Measurements from ENCODE around the gene AMER2. TPM values are rescaled to one million over a fixed set of nuclear protein-coding genes. Genes with fewer than 3 reads are reported as not detected.

Gene AMER2
- total RNA-seq, 1 donor from 2014 or later: 0.04 TPM

GRCh38 chr13:25190256-25190655, 18.2 kb upstream of the AMER2 start:
- DNase-seq (ENCODE audit: low spot score) (peak; percentile 10), ATAC-seq (no peak)
- intact Hi-C loops (cut with DNase I): no loop called here

- DNase-seq (ENCODE audit: low spot score) (no peak), ATAC-seq (no peak)
- intact Hi-C loops (cut with DNase I): no loop called here
Measured at GRCh38 chr13:25187596-25187995, 15.5 kb upstream of the AMER2 start.

- DNase-seq (ENCODE audit: low spot score) (no peak), ATAC-seq (no peak)
- intact Hi-C loops (cut with DNase I): no loop called here
Measured at GRCh38 chr13:25186187-25186586, 14.1 kb upstream of the AMER2 start.

GRCh38 chr13:25181597-25181996, 9.5 kb upstream of the AMER2 start:
- DNase-seq (ENCODE audit: low spot score) (no peak), ATAC-seq (no peak)
- intact Hi-C loops (cut with DNase I): no loop called here

- DNase-seq (ENCODE audit: low spot score) (no peak), ATAC-seq (no peak)
- intact Hi-C loops (cut with DNase I): no loop called here
Measured at GRCh38 chr13:25180775-25181537, 8.9 kb upstream of the AMER2 start.

GRCh38 chr13:25179832-25180774, 8.0 kb upstream of the AMER2 start:
- ATAC-seq (no peak), DNase-seq (ENCODE audit: low spot score) (no peak)
- intact Hi-C loops (cut with DNase I): no loop called here

GRCh38 chr13:25179011-25179410, 6.9 kb upstream of the AMER2 start:
- DNase-seq (ENCODE audit: low spot score): no peak
- intact Hi-C loops (cut with DNase I): no loop called here
- no peak for ATAC-seq

GRCh38 chr13:25178070-25178469, 6.0 kb upstream of the AMER2 start:
- DNase-seq (ENCODE audit: low spot score) (no peak), ATAC-seq (no peak)

GRCh38 chr13:25177636-25178035, 5.5 kb upstream of the AMER2 start:
- no peak for DNase-seq (ENCODE audit: low spot score)
- ATAC-seq: no peak
- intact Hi-C loops (cut with DNase I): loop anchor here (2.0 kb wide), 1 partner anchor 21 kb away; no protein-coding TSS in a partner anchor

More at GRCh38 chr13:25178070-25178469, 6.0 kb upstream of the AMER2 start:
- intact Hi-C loops (cut with DNase I): no loop called here

GRCh38 chr13:25177012-25177411, 4.9 kb upstream of the AMER2 start:
- no peak for DNase-seq (ENCODE audit: low spot score)

GRCh38 chr13:25175431-25175830, 3.3 kb upstream of the AMER2 start:
- intact Hi-C loops (cut with DNase I): no loop called here
- no peak for ATAC-seq
- DNase-seq (ENCODE audit: low spot score): no peak

More at GRCh38 chr13:25177012-25177411, 4.9 kb upstream of the AMER2 start:
- intact Hi-C loops (cut with DNase I): loop anchor here (2.0 kb wide), 1 partner anchor 20 kb away; no protein-coding TSS in a partner anchor
- ATAC-seq: no peak

GRCh38 chr13:25175026-25175425, 2.9 kb upstream of the AMER2 start:
- ATAC-seq (no peak), DNase-seq (ENCODE audit: low spot score) (no peak)

GRCh38 chr13:25174304-25174703, 2.2 kb upstream of the AMER2 start:
- ATAC-seq (no peak), DNase-seq (ENCODE audit: low spot score) (no peak)
- intact Hi-C loops (cut with DNase I): no loop called here

More at GRCh38 chr13:25175026-25175425, 2.9 kb upstream of the AMER2 start:
- intact Hi-C loops (cut with DNase I): no loop called here

GRCh38 chr13:25172303-25172630, 179 bp upstream of the AMER2 start:
- intact Hi-C loops (cut with DNase I): no loop called here
- no peak for ATAC-seq
- no peak for DNase-seq (ENCODE audit: low spot score)

GRCh38 chr13:25171170-25171516, 945 bp downstream of the AMER2 start:
- DNase-seq (ENCODE audit: low spot score): no peak
- intact Hi-C loops (cut with DNase I): no loop called here
- no peak for ATAC-seq

GRCh38 chr13:25170554-25171111, 1.5 kb downstream of the AMER2 start:
- no peak for DNase-seq (ENCODE audit: low spot score)
- ATAC-seq: no peak
- intact Hi-C loops (cut with DNase I): no loop called here

GRCh38 chr13:25169951-25170553, 2.0 kb downstream of the AMER2 start:
- intact Hi-C loops (cut with DNase I): no loop called here

GRCh38 chr13:25169356-25169755, 2.7 kb downstream of the AMER2 start:
- DNase-seq (ENCODE audit: low spot score) (no peak), ATAC-seq (no peak)
- intact Hi-C loops (cut with DNase I): no loop called here

More at GRCh38 chr13:25169951-25170553, 2.0 kb downstream of the AMER2 start:
- ATAC-seq (no peak), DNase-seq (ENCODE audit: low spot score) (no peak)

GRCh38 chr13:25168790-25169189, 3.3 kb downstream of the AMER2 start:
- DNase-seq (ENCODE audit: low spot score): no peak
- no peak for ATAC-seq
- intact Hi-C loops (cut with DNase I): no loop called here

Measured in sciatic nerve (tissue), 2 donors.